Hematopoietic multipotent progenitor cell treated with erythropoietin and hydrocortisone succinate and interleukin-3 and kit ligand, for 17 days (in vitro differentiated cells): ENCODE measurements around the gene INF2.
"Not testable (repeated sequence)": the region's sequence is repeated elsewhere in the genome, so short reads cannot be mapped to it uniquely, and the experiment has no call there.

Experiments used
- DNase-seq: peaks from one replicate; pipeline ENCODE4 v3.0.0-alpha.2; 2015; ENCODE audit warnings: low spot score

Gene INF2

DNA sequence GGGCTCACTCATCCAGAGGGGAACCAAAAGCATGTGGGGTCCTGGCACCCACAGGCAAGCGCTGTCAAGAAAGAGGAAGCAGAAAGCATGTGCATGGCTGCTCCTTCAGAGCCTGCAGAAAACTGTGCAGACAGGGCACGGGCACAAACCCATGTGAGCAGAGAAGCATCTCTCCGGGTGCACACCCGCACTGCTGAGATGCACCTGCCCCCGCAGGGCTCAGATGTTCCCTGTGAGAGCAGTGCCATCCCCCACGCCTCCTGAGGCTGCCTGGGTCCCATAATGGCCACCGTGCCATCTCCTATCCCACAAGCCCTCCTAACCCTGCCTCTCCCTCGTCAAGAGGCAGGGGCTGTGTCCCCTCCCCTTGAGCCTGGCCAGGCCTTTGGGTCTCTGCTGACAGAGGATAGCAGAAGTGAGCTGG lies 32.3 kb upstream of the INF2 start:
- no peak for DNase-seq

DNA sequence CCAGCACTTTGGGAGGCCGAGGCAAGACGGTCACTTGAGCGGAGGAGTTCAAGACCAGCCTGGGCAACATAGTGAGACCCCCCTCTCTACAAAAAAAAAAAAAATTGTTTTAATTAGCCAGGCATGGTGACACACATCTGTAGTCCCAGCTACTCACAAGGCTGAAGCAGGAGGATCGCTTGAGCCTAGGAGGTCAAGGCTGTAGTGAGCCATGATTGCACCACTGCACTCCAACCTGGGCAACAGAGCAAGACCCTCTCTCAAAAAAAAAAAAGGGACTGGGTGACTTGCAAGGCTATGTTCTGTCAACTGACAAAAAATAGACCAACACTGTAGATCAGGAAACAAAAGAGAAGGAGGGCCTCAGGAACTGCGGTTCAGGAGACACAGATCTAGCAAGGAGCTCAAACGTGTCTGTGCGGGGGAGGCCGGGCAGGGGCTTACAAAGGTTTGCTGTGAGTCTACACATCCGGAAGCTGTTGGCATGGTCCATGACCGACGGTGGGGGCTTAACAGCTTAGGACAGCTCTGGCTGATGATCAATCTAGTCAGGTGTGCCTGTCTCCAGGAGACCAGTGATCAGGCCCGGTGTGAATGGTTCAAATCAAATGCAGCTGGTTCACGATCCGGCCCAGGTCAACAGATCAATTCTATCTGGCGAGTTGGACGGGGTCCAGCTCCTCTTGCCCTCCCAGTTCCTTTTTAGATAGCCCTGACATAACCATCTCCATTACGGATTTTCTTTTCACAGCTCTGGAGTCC lies 31.7 kb upstream of the INF2 start:
- no peak for DNase-seq

DNA sequence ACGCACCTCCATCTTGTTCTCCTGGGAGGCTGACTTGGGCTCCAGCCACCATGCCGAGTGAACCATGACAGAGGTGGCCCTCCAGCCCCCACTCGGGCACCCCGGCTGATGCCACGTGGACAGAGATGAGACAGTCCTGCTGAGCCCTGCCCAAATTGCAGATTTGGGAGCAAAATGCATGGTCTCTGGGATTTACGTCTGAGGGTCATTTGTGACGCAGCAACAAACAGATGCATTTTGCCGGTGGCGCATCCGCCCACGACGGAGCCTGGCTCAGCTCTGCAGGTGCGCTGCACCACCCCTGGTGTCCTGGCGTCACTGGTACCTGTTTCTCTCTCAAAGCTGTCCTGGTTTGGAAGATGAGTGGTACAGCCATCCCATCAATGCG lies 31.1 kb upstream of the INF2 start:
- DNase-seq = no peak

DNA sequence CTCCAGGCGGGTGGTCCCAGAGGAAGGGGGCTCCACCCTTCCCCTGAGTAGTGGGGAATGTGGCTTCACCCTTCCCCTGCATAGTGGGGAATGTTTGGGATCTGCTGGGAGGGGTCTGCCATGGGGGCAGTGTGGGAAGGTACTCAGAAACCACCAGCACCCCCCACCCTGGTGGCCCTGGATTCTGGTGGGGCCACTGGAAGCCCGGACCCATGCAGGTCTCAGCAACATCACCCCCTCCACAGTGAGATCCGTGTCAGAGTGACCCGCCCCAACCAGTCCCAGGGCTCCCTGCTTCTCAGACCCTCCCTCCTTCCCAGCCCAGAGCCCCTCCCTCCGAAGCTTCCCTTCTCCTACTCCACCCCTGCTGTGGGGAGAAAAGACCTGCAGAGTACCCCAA lies 30.3 kb upstream of the INF2 start:
- DNase-seq = no peak

DNA sequence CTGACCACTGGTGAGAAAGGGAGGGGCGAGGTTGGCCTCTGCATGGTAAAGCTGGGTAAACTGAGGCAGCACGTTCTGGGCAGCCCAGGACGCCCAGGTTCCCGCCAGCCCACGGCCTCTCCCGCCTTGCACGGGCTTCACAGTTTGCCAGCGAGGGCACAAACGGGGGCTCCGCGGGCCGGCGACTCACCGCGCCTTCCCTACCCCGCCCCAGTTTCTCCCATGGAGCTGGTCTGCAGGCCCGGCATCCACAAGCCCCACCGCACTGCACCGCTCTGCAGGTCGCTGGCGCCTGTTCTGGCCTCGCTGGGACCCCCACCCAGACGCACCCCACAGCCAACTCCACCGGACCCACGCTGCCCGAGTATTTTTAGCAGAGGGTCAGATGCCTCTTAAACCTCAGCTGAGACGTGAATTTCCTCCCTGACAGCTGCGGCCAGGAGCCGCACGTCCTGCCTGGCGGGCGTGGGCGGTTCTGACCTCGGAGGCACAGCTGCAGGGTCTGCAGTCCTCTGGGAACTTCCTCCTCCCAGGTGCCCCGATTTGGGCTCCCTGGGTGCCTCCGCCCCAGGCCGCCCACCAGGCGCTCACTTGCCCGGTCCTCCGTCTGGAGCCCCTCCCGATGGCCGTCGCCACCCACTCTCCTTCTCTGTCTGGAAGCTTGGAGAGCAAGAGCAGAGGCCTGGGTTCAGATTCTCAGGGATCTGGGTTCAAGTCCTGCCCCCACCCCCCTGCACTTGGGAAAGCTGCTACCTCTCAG lies 29.5 kb upstream of the INF2 start:
- no peak for DNase-seq

DNA sequence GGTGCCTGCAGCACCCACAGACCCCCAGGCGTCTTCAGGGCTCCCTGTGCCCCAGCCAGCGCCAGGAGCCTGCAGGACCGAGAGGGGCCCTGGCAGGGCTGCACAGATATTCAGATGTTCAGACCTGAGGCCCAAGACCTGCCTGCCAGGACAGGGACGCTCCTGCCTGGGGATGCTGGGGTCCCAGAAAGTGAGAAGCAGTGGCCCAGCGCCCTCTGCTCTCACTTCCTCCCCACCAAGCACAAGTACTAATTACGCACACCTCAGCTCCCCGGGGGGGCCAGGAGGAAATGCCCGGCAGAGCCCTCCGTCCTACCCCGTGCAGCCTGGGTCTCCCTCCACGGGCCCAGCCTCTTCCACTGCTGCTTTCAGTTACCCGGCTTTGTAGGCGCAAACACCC lies 28.8 kb upstream of the INF2 start:
- DNase-seq = no peak

DNA sequence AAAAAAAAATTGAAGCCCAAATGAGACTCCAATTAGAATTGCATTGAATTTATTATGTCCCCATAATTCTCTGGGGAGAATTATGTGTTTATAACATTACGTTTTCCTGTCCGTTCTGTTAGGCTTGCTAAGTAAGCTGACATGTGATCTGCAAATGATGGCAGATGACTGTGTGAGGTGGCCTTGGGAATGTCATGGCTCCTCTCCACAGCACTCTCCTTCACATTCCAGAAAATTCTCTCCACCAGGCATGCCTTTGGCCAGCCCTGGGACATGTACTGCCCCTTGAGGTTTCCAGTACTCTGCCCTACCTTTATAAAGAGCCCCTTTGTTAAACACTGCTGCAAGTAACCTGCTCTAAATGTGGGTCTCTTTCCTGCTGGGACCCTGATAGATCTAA lies 28.3 kb upstream of the INF2 start:
- no peak for DNase-seq

DNA sequence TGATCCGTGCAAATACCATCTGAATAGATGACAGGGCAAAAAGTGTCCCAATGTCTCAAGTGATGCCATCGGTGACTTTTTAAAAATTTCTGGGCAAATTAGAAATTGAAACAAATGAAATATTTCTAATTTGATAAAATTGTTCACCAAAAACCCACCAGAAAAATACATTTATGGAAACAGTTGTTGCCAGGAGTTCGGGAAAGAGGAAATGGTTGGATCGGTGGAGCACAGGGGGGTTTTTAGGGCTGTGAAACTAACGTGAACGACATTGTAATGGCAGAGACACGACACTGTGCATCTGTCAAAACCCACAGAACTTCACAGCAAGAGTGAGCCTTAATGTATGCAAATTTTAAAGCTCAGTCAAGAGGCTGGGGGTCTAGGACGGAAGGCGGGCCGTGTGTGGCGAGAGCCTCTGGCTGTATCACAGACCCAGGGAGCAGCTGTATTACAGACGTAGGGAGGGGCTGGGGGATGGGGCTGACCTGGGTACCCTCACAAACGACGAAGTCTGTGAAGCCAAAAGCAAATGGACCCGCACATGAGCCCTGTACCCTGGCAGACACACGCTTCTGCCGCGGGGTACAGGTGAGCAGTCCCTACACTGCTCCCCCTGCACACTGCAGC lies 27.8 kb upstream of the INF2 start:
- not testable (repeated sequence) for DNase-seq

DNA sequence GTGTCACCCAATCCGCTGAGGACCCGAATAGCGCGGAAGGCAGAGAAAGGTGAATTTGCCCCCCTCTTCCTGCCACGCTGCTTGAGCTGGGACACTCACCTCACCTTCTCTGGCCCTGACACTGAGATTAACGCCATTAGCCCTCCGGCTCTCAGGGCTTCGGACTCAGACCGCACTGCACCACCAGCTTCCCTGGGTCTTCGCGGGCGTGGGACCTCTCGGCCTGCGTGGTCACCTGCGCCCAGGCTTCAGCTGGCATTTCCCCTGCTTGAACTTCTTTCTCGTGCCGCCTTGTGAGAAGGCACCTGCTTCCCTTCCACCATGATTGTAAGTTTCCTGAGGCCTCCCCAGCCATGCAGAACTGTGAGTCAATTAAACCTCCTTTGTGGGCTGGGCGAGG lies 26.9 kb upstream of the INF2 start:
- DNase-seq = not testable (repeated sequence)

DNA sequence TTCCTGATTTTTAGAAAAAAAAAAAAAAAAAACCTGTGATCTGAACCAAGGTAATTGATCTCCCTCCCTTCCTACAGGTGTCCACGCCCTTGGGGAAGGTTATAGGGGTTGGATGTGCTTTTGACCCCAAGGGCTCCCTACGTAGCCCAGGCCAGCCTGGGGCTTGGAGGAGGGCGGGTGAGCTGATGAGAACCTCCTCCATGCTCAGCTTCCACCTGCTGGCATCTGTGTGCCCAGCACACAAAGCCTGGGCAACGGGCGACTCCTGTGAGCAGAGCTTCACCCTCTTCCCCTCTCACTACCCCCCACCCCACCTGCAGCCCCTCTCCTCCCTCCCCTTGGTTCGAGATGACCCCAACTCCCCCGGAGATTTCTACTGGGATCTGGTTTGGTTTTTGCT lies 25.3 kb upstream of the INF2 start:
- no peak for DNase-seq

DNA sequence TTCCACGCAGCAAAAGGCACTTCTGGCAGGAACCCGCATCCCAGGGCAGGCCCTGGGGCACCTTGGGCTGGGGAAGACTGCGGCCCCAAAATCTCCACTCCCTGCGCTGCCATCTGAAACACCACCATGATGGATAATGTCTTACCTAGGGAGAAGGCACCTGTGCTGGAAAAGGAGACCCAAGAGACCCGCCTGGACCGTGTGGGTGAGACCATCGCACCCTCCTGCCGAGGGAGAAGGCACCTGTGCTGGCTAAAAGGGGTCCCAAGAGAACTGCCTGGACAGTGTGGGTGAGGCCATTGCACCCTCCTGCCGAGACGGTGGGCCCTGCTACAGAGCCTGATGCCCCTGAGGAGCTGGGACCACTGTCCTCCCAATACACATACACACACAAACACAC lies 24.8 kb upstream of the INF2 start:
- DNase-seq = no peak

DNA sequence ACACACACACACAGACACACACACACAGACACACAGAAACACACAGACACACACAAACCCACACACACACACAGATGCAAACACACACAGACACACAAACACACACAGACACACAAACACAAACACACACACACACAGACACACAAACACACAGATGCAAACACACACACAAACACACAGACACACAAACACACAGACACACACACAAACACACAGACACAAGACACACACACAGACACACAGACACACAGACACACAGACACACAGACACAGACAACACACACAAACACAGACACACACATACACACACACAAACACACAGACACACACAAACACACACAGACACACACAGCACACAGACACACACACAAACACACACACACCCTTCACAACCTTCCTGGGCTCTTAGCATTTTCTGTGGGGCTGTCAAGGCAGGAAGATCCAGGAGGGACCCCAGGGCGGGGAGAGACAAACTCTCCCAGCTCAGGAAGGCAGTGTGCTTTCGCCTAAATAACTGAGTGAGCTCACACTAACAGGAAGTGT lies 24.2 kb upstream of the INF2 start:
- no peak for DNase-seq

DNA sequence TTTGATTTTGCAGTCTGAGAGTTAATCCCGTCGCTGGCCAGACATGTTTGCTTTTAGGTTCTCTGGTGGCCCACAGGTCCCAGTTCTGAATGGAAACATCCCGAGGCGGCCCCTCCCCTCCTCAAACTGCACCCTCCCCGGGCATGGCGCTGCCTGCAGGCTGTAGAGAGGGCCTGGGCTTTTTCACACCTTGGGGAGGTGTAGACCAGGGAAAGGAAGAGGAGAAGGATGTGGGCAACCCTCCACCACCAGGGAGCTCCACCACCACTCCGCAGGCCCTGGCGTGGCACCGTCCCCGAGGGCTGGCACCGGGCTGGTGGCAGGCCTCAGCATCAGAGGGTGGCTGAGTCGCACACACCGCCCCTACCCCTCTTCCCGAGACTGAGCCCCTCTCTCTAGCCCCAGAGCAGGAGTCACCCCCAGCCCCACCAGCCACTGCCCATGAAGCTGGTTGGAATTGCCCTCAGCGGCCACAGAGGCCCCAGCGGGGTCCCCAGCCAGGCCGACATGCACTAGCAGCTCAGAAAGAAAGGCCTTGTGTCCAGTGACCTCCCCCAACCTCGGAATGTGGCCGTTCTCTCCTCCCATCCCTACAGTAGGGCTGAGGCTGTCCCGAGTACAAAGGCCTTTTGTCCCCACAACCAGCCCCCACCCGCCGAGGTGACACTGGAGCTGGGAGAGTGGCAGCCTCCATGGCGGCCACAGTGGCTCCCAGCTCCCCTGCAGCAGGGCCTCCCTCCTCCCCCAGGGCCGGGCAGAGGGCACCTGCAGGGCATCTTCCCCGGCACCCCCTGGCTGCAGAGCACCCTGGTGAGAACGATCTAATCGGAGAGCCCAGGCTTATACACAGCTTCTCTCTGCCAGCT lies 23.5 kb upstream of the INF2 start:
- DNase-seq = peak; percentile 80

DNA sequence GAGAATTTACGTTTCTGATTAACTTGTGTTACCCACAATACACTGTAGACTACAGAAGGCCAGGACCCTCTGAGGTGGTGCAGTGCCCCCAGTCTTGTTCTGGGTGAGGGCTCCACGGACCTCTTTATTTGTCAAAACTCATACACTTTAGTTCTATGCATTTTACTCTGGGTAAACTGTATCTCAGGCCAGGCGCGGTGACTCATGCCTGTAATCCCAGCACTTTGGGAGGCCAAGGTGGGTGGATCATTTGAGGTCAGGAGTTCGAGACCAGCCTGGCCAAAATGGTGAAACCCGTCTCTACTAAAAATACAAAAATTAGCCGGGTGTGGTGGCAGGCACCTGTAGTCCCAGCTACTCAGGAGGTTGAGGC lies 22.9 kb upstream of the INF2 start:
- DNase-seq = not testable (repeated sequence)

DNA sequence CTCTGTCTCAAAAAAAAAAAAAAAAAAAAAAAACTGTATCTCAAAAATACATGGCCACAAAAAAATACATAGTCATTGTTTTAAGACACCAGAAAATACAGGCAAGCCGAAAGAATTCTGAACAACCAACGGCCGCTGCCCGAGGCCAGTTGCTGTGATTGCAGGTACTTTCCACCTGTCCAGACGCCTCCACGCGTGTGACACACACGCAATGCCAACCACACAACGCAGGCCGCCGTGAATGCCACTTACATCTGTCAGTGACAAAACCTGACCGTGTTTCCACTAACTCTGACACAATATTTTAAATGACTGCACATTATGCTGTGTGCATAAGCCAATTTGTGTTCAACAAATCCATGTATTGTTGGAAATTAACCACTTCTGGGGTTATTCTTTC lies 22.4 kb upstream of the INF2 start:
- no peak for DNase-seq

DNA sequence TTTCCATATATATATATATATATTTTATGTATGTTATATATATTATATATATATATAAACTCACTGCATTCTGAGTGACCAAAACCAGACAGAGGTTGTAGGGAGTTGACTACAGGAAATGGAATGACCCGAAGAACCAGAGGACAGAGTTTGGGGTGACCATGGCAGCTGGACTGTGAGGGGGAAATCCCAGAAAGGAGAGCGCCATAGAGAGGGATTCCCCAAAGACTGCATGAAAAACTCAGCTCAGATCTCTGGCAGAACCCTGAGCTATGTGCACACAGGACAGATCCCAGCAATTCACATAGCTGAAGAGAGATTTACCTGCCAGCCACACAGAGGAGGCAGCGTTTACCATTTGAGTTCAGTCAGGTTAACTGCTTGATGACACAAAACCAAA lies 19.7 kb upstream of the INF2 start:
- DNase-seq = no peak

DNA sequence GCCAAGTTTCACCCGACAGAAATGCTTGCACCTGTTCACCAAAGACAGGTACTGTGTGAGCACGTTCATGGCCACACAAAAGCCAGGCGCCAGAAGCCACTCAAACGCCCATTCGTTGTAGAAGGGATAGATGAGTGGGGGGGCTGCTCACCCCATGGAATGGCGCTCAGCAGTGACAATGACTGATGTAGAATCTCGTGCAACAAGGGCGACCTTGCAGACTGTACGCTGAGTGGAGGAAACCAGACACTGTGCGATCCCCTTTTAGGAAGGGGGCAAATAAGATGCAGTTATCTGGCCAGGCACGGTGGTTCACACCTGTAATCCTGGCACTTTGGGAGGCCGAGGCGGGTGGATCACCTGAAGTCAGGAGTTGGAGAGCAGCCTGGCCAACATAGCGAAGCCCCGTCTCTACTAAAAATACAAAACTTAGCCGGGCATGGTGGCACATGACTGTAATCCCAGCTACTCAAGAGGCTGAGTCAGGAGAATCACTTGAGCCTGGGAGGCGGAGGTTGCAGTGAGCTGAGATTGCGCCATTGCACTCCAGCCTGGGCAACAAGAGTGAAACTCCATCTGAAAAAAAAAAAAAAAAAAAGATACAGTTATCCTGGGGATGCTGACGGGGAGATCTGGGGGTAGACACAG lies 18.0 kb upstream of the INF2 start:
- not testable (repeated sequence) for DNase-seq

DNA sequence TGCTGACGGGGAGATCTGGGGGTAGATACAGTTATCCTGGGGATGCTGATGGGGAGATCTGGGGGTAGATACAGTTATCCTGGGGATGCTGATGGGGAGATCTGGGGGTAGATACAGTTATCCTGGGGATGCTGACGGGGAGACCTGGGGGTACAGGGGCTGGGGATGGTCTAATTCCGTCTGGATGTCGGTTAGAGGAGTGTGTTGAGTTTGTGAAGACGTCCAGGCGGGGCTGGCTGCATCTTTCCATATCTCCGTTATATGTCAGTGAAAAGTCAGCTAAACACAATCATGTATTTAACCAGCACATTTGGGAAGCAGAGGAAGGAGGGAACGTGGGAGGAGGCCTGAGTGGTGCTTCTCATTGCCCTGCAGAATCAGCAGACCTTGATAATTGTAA lies 17.3 kb upstream of the INF2 start:
- DNase-seq = not testable (repeated sequence)

DNA sequence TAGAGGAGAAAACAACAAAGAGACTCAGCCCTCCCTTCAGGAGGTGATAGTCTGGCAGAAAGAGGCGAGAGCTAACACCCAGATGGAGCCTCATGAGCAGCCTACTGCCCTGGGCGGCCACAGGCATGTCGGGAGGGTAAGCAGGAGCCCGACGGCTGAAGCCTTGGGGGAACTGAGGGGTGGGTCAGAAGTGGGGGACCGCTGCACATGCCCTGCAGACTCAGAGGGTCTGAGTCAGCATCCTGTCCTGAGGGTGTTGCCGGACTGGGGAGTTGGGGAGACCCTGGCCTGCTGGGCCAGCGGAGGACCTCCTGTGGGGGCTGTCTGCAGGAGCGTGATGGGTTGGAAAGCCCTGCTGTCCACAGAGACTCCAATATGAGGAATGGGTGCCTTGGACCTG lies 15.9 kb upstream of the INF2 start:
- DNase-seq = no peak

DNA sequence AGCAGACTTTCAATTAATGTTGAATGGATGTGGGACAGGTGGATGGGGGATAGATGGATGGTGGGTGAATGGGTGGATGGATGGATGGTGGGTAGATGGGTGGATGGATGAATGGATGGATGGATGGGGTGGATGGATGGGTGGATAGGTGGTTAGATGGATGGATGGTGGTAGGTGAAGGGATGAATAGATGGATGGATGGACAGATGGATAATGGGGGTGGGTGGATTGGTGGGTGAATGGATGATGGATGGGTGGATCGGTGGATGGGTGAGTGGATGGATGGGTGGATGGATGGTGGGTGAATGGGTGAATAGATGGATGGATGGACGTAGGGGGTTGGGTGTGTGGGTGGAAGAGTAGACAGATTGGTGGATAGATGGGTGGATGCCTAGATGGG lies 14.0 kb upstream of the INF2 start:
- DNase-seq = no peak

DNA sequence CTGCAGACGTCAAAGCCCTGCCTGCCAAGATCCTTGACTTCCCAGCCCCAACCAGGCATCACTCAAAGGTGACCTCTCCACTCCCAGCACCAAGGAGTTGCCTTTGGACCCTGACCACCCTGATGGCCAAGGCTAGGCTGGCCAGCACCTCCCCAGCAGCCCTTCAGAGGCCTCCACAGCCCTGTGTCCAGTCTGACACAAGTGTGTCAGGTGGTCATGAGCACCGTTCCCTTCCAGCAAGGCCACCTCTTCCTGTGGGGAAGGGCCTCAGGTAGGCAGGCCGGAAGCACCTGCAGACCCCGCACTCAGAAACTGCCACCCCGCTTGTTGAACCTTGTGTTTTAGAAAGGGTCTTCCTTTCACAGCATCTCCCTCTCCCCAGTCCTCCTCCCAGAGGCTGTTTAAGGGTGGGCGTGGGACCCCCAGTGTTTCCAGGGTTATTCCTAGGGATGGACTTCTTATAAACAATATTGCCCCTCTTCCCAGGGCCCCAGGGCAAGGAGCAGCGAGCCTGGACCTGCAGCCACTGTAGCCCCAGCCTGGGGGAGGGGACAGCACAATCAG lies 13.2 kb upstream of the INF2 start:
- DNase-seq = no peak
